SU-DHL-6 (cell line): ENCODE measurements around the gene DCTN3.
A peak's percentile ranks its signal among the peaks of the same experiment; 100 is the strongest.

Experiments used
- H2AFZ ChIP-seq: fragments of 200-600 bp; sonication (generic); 2 replicates; pipeline ENCODE4 v1.6.1; 2014; ENCODE audit warnings: low read depth, mild to moderate bottlenecking, moderate library complexity, mixed read lengths, antibody characterized with exemption, low read length; ENCODE audit not compliant: severe bottlenecking
- H3F3A ChIP-seq: fragments of 200-600 bp; shearing (Covaris generic); 2 replicates; pipeline ENCODE4 v1.6.0; 2016; ENCODE audit warnings: antibody characterized with exemption, mild to moderate bottlenecking; ENCODE audit not compliant: insufficient read depth
- H3K27ac ChIP-seq: fragments of 200-600 bp; sonication (generic); 2 replicates; pipeline ENCODE4 v1.5.1; 2016; ENCODE audit warnings: low read depth, mild to moderate bottlenecking, low read length, moderate library complexity, mixed read lengths
- H3K27me3 ChIP-seq: fragments of 200-600 bp; sonication (generic), shearing (Covaris generic); 2 replicates; pipeline ENCODE4 v1.6.0; 2014; ENCODE audit warnings: mild to moderate bottlenecking, low read length
- H3K36me3 ChIP-seq: fragments of 200-600 bp; sonication (generic); 2 replicates; pipeline ENCODE4 v1.6.1; 2014; ENCODE audit warnings: mild to moderate bottlenecking, low read length, mixed read lengths
- H3K4me2 ChIP-seq: fragments of 300-600, 200-600 bp; shearing (Covaris generic), sonication (generic); 2 replicates; pipeline ENCODE4 v1.6.0; 2014; ENCODE audit warnings: low read length, low read depth, mild to moderate bottlenecking; ENCODE audit not compliant: poor library complexity, severe bottlenecking
- H3K4me3 ChIP-seq: fragments of 200-600 bp; sonication (generic); 2 replicates; pipeline ENCODE4 v1.5.1; 2014; ENCODE audit warnings: antibody characterized with exemption, low read length, mild to moderate bottlenecking, mixed read lengths; ENCODE audit not compliant: insufficient read depth, poor library complexity, severe bottlenecking
- H3K79me2 ChIP-seq: fragments of 200-600 bp; sonication (generic); 2 replicates; pipeline ENCODE4 v1.6.1; 2014; ENCODE audit warnings: mild to moderate bottlenecking, low read length, moderate library complexity; ENCODE audit not compliant: insufficient read depth
- H3K9ac ChIP-seq: fragments of 200-600 bp; sonication (generic); 2 replicates; pipeline ENCODE4 v1.7.0; 2014; ENCODE audit warnings: mild to moderate bottlenecking, low read length
- H3K9me2 ChIP-seq: fragments of 200-600 bp; sonication (generic); replicated peaks from 2 replicates; pipeline ENCODE4 v1.6.1; 2014; ENCODE audit warnings: low read length; ENCODE audit not compliant: insufficient read depth
- H3K9me3 ChIP-seq: fragments of 200-600 bp; sonication (generic); 2 replicates; pipeline ENCODE4 v1.6.1; 2014; ENCODE audit warnings: low read length, mixed read lengths; ENCODE audit not compliant: insufficient read depth
- H4K20me1 ChIP-seq: fragments of 200-600 bp; sonication (generic); 2 replicates; pipeline ENCODE4 v1.6.1; 2014; ENCODE audit warnings: low read depth, mild to moderate bottlenecking, antibody characterized with exemption, low read length, moderate library complexity, mixed read lengths
- EZH2phosphoT487 ChIP-seq: fragments of 200-600 bp; sonication (generic), shearing (Covaris generic); conservative IDR thresholded peaks from 2 replicates; pipeline ENCODE4 v1.6.1; 2018; ENCODE audit warnings: mild to moderate bottlenecking, antibody characterized with exemption, low read length, moderate library complexity, mixed read lengths
- TF ChIP-seq, protein P1 (sequence below): fragments of 200-600 bp; sonication (generic); IDR thresholded peaks from one replicate; pipeline ENCODE4 v1.5.1; 2017; ENCODE audit warnings: antibody characterized with exemption, mild to moderate bottlenecking, low read length, moderate library complexity; ENCODE audit not compliant: insufficient read depth, poor library complexity, severe bottlenecking

Gene DCTN3

DNA sequence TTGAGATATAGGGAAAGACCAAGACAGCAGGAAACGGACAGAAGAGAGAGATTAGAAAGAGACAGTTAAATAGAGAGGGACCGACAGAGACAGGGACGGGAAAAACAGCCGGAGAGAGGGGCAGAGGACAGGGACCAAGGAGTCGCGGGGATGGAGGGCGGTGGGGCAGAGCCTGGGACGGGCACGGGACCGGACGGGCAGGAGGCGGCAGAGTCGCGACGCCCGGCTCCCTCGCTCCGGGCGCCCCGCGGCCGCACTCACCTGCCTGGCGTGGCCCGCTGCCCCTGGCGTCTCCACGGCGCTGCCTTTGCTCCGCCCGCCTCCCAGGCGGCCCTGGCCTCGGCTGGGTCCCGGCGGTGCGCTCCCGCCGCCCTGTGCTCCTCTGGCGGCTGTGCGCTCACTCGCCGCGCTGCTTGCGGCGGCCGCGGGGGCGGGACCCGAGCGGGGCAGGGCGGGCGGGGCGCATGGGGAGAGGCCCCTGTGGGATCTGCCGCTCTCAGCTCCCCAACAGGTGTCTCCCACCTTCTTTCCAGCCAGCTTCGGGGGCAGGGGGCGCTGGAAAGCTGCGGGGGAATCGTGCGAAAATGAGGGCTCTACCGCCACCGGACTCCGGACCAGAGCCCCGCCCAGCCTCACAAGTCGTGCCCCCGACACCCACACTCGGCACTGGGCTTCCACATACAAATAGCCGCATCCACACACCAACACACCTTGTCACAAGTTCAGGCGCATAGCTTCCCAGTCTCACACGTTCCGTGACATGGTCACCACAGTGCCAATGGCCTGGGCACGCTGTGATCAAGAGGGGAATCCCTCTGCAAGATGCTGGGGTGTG lies 8.6 kb upstream of the DCTN3 start, which contains the start of gene ARID3C:
Gene ARID3C (minus strand): TSS at position 411 of the 835 bp plus-strand sequence. CDS start 1,052 bp downstream, outside the sequence.
- Histone ChIP-seq H3K4me2 (peak within 1 kb of the TSS; percentile 40), H3K9ac (0 out of 2 replicates have a peak within 1 kb of the TSS, but pooled peaks have one; percentile 3), H3K9me2 (no peaks in the 10 kb centered on the region)

DNA sequence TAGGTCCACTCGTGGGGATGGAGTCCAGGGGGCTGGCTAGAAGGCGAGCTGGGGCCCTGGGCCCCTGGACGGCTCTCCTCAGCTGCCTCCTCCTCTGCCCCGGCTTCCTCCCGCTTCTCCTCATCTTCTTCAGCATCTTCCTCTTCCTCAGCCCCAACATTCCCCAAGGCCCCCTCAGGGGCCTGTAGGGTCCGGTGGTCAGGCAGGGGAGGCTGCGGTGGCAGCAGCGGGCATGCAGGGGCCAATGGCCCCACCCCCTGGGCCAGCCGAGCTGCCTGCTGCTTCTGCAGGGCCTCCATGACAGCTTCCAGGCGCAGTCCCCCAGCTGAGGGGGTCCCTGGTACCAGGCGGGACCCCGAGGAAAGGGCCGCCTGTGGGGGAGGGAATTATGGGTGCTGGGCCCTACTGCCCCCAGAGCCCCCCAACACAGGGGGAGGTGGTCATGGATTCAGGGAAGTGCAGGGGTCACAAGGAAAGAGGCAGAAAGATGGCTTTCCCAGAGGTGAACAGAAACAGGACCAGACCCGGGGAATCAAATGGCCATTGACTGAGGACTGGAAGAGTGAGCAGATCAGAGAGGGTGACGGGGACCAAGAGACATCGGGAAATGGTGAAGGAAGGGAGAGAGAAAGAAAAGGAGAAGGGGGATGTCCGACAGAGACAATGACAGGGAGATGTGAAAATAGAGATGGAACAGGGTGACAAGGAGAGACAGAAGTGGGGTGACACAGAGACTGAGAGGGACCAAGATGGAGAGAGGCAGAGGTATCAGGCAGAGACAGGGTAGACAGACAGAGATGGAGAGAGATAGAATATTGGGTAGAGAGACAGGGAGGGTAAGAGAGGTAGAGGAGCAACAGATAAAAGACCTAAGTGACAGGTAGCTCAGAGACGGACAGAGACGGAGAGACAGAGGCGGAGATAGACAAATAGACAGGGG lies 7.7 kb upstream of the DCTN3 start:
- Histone ChIP-seq H3K9ac (0 out of 2 replicates have a peak overlapping the region, but pooled peaks have one; percentile 3), H3K4me3 (no peak overlapping the region), H3K4me2 (peak overlapping the region; percentile 40), H3K27me3 (0 out of 2 replicates have a peak, but pooled peaks cover 3% of the 10 kb centered on the region), H4K20me1 (no peaks in the 10 kb centered on the region), H2AFZ (no peak overlapping the region), H3K9me3 (no peaks in the 10 kb centered on the region), H3K36me3 (no peaks in the 10 kb centered on the region), H3K79me2 (no peaks in the 10 kb centered on the region), H3F3A (0 out of 2 replicates have a peak, but pooled peaks cover 6% of the 10 kb centered on the region), H3K27ac (no peak overlapping the region), H3K9me2 (no peaks in the 10 kb centered on the region)
- no peak for TF ChIP-seq EZH2phosphoT487
- TF ChIP-seq, protein P1, sequence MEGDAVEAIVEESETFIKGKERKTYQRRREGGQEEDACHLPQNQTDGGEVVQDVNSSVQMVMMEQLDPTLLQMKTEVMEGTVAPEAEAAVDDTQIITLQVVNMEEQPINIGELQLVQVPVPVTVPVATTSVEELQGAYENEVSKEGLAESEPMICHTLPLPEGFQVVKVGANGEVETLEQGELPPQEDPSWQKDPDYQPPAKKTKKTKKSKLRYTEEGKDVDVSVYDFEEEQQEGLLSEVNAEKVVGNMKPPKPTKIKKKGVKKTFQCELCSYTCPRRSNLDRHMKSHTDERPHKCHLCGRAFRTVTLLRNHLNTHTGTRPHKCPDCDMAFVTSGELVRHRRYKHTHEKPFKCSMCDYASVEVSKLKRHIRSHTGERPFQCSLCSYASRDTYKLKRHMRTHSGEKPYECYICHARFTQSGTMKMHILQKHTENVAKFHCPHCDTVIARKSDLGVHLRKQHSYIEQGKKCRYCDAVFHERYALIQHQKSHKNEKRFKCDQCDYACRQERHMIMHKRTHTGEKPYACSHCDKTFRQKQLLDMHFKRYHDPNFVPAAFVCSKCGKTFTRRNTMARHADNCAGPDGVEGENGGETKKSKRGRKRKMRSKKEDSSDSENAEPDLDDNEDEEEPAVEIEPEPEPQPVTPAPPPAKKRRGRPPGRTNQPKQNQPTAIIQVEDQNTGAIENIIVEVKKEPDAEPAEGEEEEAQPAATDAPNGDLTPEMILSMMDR = no peak

More for the DNA sequence above, 8.6 kb upstream of the DCTN3 start, which contains the start of gene ARID3C:
- no peaks in the 10 kb centered on the region for H3K9me3 ChIP-seq
- 0 out of 2 replicates have a peak, but pooled peaks cover 3% of the 10 kb centered on the region for H3K27me3 ChIP-seq
- no peaks in the 10 kb centered on the region for H3K79me2 ChIP-seq
- H2AFZ ChIP-seq = no peak within 1 kb of the TSS
- TF ChIP-seq EZH2phosphoT487 = no peak
- TF ChIP-seq, protein P1 = no peak
- 0 out of 2 replicates have a peak, but pooled peaks cover 6% of the 10 kb centered on the region for H3F3A ChIP-seq
- H3K36me3 ChIP-seq = no peaks in the 10 kb centered on the region
- no peak within 1 kb of the TSS for H3K4me3 ChIP-seq
- no peak within 1 kb of the TSS for H3K27ac ChIP-seq
- no peaks in the 10 kb centered on the region for H4K20me1 ChIP-seq

DNA sequence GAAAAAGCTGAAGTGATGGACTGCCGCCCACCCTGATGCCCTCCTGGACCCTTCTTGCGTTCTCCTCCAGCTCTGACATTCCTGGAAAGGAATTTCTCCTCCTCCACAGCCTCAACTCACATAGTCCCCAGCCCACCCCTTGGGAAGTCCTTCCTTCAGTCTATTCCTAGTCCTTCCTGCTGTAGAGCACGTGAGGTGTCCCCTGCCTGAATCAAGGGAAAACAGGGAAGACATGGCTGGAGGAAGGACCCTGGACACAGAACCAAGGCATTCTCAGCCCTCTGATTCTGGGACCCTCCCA lies 4.8 kb upstream of the DCTN3 start:
- Histone ChIP-seq H4K20me1 (no peaks in the 10 kb centered on the region), H3K79me2 (no peaks in the 10 kb centered on the region), H3K4me3 (no peak overlapping the region), H3K9me3 (no peaks in the 10 kb centered on the region), H3K9me2 (no peaks in the 10 kb centered on the region), H3K27me3 (0 out of 2 replicates have a peak, but pooled peaks cover 3% of the 10 kb centered on the region), H3K27ac (no peak overlapping the region), H3K4me2 (no peak overlapping the region), H3K36me3 (no peaks in the 10 kb centered on the region), H2AFZ (no peak overlapping the region), H3F3A (no peaks in the 10 kb centered on the region), H3K9ac (no peak overlapping the region)
- no peak for TF ChIP-seq EZH2phosphoT487
- TF ChIP-seq, protein P1 = no peak
